Right kidney (tissue), 1 donor: ENCODE measurements around the gene DDB1.

ENCODE experiments used
- DNase-seq: peaks from one replicate; pipeline ENCODE4 v3.0.0-alpha.2; 2016

Gene DDB1

DNA sequence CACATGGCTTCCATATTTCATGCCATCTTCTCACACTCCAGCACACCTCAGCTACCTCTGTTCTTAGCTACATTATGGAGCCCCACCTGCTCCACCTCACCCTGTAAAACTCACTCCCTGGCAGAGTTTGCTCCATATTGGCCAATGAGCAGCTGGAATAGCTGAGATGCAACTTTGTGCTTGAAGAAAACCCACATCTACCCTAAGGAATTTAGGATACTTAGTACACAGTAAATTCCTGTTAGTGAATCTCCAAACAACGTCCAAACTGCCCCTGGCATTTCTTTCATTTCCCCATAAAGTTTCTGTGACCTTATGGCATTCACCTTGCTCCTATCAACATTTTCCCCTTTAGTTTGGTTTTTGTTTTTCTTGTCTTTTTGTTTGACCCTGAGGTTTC is 35.6 kb downstream of the DDB1 start:
- DNase-seq = no peak

DNA sequence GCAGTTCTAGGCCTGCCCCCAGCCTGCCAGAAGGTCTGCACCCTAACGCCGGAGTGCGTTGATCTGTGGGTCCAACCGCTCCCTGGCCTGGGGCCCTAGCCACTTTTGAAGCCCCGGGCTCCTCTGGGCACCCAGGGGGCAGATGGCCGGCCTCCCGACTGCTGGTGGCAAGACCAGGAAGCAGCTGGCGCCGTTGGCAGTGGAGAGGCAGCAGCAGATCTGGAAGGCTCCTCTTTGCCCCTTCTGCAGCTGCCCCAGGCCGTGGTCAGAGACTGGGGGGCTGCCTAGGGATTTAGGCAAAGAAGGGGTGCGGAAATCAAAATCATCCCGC is 37.3 kb downstream of the DDB1 start:
- DNase-seq = no peak

DNA sequence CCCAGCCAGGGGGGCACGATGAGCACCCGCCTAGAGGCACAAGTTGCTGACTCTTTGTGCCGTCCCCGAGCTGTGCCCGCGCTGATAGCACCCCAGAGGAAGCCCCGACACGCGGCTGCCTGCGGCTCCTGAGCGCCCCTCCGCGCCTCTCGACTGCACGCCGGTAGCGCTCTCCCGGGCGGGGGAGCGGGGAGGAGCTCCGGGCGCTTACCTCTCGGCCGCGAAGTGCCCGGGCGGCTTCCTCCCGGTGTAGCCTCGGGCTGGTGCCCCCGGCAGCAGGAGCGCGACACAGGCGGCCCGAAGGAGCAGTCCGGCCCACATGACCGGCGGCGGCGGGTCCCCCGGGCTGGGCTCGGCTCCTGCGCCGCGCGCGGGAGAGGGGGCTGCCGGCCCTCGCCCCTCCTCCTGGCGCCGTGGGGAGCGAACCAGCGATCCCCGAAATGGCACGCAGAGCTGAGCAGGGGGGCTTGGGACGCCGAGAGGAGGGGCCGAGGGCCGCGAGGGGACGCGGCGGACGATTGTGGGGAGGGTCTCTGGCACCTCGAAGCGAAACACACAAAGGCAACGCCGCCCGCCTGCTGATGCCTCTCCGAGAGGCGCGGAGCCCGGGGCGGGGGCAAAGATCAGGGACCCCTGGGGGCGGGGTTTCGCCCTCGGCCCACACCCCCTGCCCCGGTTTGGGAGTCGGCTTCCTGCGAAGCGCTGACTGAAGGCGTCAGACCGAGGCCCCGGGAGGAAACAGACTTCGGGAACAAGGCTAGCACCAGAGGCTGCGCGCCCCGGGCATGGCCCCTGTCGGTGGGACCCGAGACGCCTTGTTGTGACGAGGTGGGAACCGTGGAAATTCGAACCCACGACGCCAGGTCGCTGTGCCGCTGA is 37.9 kb downstream of the DDB1 start, which contains the start of gene VWCE:
TSS of gene VWCE (minus strand) at position 600 of the 879 bp plus-strand sequence. CDS start at position 321, 279 bp downstream.
- DNase-seq = peak; percentile 88

DNA sequence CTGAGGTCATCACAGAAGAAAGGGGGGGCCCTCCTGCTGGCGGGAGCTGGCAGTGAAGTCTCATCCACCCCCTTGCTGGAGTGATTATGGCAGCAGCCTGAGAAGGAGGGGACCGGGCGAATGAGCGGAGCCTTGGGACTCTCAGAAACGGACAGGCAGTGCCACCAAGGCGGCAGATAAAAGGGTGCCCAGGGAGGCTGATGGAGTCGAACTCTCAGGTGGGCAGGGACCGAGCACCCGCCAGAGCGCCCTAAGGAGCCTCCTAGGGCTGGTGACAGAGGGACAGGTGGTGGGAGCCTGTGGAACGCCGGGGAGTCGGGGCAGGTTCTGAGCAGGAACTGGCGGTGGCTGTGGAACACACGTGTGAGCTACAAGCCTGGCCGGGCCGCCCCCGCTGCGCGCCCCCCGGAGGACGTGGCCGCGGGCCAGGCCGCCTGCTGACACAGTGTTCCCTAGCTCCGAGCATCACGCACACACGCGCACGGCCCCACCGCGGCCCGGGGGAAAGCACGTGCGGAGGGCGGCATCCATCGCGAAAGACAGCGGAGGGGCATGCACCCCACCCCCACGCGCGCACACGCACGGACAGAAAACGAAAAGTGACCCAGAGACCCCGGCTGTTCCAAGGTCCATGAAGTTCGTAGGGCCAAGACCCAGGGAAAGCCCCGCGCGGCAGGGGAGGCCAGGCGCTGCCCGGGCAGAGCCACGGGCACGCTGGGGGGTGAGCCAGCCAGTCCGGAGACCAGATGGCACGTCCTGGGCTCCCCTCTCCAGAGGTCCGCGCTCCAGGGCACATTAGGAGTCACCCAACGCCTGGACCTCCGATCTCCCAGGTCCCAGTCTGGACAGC is 38.8 kb downstream of the DDB1 start:
- DNase-seq = peak; percentile 84

GRCh38 chr11:61292356-61292755 is 40.5 kb downstream of the DDB1 start:
- DNase-seq = no peak

GRCh38 chr11:61290905-61291690 is 41.8 kb downstream of the DDB1 start:
- DNase-seq = no peak

DNA sequence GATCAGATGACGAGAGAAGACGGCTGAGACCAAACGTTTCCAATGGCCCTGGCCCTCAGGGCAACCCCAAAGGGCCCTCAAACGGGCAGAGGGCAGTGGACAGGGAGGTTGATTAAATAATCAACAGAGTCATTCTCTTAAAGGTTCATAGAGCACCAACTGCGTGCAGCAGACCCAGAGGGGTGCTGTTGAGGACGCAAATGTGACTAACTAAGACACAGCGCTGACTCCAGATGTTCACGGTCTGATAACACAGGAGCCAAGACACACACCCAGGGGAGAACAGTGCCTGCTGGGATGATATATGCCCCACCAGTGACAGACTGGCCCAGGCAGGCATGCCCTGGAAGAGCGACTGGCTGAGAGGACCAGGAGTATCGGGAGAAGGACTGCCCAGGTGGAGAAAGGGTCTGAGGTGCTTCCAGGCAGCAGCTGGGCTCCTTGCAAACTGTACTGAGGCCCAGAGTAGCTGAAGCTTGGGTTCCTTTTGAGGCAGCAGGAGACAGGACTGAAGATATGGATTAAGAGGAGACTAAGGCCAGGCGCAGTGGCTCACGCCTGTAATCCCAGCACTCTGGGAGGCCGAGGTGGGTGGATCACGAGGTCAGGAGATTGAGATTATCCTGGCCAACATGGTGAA is 45.4 kb downstream of the DDB1 start:
- no peak for DNase-seq

DNA sequence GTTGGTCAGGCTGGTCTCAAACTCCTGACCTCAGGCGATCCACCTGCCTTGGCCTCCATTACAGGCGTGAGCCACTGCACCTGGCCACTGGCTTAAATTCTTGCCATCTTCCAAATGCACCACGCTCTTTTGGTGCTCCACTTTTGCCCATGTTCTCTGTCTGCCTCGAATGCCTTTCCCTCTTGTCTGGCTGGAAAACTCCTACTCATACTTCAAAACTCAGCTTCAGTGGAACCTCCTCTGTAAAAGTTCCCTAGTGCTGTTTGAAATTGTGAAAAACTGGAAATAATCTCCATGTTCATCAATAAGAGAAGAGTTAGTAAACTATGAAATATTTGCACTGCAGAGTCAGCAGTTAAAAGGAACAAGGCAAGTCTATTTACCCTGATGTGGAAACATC is 49.3 kb downstream of the DDB1 start:
- DNase-seq = no peak

DNA sequence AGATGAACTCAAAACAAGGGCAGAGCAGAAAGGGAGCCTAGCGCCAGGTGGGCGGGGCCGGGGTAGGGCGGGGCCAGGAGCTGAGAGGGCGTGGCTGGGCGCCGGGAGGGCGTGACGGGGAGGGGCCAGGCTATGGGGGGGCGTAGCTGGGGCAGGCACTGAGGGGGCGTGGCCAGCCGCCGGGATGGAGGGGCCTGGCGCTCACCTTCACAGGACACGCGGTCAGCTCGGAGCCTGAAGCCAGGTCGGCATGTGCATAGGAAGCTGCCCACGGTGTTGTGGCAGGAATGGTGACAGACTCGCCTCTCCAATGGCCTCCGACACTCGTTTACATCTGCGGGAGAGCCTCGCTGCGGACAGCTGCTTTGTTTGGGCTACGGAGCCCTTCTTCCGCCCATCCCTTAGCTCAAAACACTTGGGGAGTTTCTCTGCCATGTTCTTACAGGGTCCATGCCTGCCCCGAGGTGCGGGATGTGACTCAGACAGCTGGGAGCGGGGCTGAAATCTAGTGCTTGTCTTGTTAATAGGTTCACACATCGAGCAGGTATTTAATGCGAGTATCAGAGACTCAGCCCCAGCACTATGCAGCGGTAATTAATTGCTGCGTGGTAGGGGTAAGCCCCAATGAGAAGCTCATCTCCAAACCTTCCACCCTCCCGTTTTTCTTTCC is 51.2 kb downstream of the DDB1 start:
- DNase-seq = peak; percentile 56

DNA sequence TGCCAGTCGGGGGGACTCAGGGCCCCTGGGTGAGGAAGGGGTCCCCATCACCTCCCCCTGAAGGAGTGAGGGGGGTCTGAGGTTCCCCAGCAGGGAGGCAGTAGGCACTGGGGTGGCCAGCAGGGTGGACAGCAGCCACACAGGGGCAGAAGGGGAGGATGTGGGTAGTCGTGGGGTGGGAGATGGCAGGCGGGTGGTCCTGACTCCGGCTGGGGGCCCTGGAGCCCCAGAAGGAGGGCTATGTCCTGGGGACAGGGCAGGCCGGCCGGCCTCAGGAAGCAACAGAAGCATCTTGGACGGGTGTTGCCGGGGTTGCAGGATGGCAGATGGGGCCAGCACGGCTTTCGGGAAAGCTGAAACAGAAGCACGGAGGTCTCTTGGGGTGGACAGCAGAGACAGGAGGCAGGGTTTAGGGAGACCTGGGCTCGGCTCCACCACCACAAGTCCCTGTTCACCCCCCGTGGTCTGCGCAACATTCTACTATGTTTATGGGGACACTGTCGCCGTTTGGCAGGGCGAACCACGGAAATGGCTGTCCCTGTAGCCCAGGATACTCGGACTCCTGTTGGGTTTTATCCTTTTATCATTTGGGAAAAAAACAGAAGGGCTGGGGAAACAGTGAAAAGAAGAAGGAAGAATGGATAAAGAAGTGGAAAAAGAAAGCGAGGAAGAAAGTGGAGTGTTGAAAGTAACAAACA is 51.9 kb downstream of the DDB1 start:
- DNase-seq = no peak

- DNase-seq = no peak
Observed at GRCh38 chr11:61279934-61280659, 52.8 kb downstream of the DDB1 start.

GRCh38 chr11:61278001-61278470 is 54.9 kb downstream of the DDB1 start:
- no peak for DNase-seq

GRCh38 chr11:61277186-61278000 is 55.5 kb downstream of the DDB1 start:
- DNase-seq = no peak

DNA sequence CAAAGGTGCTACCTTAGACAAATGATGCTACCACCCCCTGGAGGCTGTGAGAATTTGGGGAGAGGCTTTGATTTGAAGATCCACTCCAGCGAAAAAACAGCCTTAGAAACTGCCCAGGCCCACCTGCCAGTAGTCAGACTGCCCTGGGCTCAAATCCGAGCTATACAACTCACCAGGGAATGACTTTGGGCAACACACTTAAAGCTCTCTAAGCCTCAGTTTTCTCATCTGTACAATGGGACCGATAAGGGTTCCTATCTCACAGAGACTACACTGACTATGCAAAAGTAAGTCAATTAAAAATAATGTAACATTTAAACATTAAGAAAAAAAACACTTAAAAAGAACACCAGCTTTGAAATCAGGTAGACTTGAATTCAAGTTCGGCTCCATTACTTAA is 57.7 kb downstream of the DDB1 start:
- no peak for DNase-seq

DNA sequence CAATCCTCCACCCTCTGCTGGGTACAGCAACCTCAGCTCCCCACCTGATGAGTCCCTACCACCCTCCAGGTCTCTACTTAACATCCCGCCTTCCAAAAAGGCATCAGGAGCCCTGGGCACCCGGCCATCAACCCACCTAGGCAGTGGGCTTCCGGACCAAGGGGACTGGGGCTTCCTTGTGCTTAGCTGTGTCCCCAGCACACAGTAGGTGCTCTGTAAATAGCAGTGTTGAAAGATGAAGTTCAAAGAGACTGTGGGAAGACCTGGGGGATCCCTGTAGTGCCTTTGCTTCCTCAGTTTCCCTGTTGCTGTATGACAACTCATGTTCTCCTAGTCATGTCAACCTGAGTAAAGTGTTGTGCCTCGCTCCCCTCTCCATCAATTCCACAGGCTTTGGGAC is 58.8 kb downstream of the DDB1 start:
- no peak for DNase-seq

DNA sequence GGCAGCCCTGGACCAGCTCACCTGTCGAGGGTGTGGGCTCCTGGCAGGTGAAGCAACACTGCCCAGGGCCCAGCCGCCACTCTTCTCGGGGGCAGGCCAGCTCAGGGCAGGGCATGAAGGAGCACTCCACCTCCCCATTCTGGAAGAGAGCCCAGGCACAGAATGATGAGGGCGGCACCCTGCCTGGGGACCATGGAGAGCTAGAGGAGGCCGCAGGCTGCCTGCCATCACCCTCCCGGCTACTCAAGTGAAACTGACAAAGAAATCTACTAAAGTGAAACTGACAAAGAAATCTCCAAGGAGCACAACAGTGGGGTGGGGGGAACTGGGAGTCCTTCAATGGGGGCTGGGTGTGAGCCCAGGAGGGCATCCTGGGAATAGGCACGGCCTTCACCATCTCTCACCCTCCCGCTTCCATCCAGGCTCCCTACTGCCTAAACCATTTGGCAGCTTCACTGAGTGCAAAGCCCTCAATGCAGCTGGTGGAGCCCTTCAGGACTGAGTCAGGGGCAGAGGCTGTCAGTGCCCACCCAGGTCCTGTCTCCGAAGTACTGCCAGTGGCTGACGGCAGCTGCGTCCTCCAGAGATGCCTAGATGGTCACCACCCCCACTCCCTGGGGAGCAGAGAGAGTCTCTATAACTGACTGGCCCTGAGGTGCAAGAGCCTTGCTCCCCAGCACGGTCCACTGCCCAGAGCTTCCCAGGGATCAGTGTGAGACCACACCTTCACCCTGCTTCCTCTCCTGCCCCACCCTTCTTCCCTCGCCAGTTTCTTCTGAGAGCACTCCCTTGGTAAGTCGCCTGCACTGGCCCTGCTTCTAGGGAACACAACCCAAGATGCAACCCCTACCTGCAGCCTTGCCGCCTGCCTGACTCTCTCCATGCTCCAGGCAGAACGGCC is 59.5 kb downstream of the DDB1 start:
- DNase-seq = no peak

- DNase-seq = no peak
Observed at GRCh38 chr11:61272731-61273130, 60.2 kb downstream of the DDB1 start.
